HepG2 (cell line): ENCODE results near the gene SMIM13. TPM values are rescaled to one million over a fixed set of nuclear protein-coding genes. Genes with fewer than 3 reads are reported as not detected.

Experiments used
- ATRX ChIP-seq: sonication (generic); formaldehyde crosslinking; IDR thresholded peaks from 2 replicates; pipeline ENCODE4 v1.4.0; 2020; ENCODE audit warnings: missing genetic modification reagents, borderline replicate concordance
- POLR2G ChIP-seq: fragments of 200-400 bp; formaldehyde crosslinking; IDR thresholded peaks from 2 replicates; pipeline ENCODE4 v1.6.1; 2018; ENCODE audit warnings: mild to moderate bottlenecking, low read depth, low read length, moderate library complexity
- RFX3 ChIP-seq: IDR thresholded peaks from 2 replicates; pipeline ENCODE4 v1.6.1; 2016; ENCODE audit warnings: missing biosample characterization, missing genetic modification reagents
- RXRB ChIP-seq: IDR thresholded peaks from 2 replicates; pipeline ENCODE4 v1.6.1; 2016; ENCODE audit warnings: borderline replicate concordance, missing genetic modification reagents, missing compliant biosample characterization
- ZNF552 ChIP-seq: sonication (generic); formaldehyde crosslinking; IDR thresholded peaks from 2 replicates; pipeline ENCODE4 v1.9.0; 2022; ENCODE audit warnings: missing genetic modification reagents, mild to moderate bottlenecking, borderline replicate concordance
- ZNF598 ChIP-seq: sonication (generic); formaldehyde crosslinking; IDR thresholded peaks from 2 replicates; pipeline ENCODE4 v1.5.1; 2020; ENCODE audit warnings: mild to moderate bottlenecking, missing genetic modification reagents, borderline replicate concordance
- polyA plus RNA-seq, 8 experiments: library from polyadenylated mRNA; depleted of rRNA in 3 of 8; stranded (reverse) in 7 of 8; unstranded in 1 of 8; fragments of >200 nt; fragmentation: Illumina TruSeq in 4 of 8; extraction: Trizol in 4 of 8; gene quantifications; 2 replicates each; pipeline versions ENCODE4 v1.2.1 to v1.2.3, GENCODE V29; 2011 to 2016; ENCODE audit warnings: low read depth in 4 of 8, missing spikeins in 1 of 8, mixed read lengths in 1 of 8; ENCODE audit not compliant: insufficient read depth in 1 of 8
- total RNA-seq, 5 experiments: library from RNA; depleted of rRNA; stranded (reverse); fragments of >200 nt; fragmentation: Illumina TruSeq; extraction: Trizol; gene quantifications; 2 replicates each; pipeline ENCODE4 v1.2.3, GENCODE V29; 2016; ENCODE audit warnings: low read depth in 1 of 5
- TF ChIP-seq, protein P1 (sequence below): sonication (generic); formaldehyde crosslinking; conservative IDR thresholded peaks from 2 replicates; pipeline ENCODE4 v1.4.0; 2020; ENCODE audit warnings: missing genetic modification reagents
- TF ChIP-seq, protein P2 (sequence below): sonication (generic); formaldehyde crosslinking; IDR thresholded peaks from 2 replicates; pipeline ENCODE4 v1.5.1; 2020; ENCODE audit warnings: missing genetic modification reagents, mild to moderate bottlenecking, borderline replicate concordance
- TF ChIP-seq, protein P3 (sequence below): sonication (generic); formaldehyde crosslinking; IDR thresholded peaks from 2 replicates; pipeline ENCODE4 v1.4.0; 2020; ENCODE audit warnings: mild to moderate bottlenecking, missing genetic modification reagents
- TF ChIP-seq, protein P4 (sequence below): sonication (generic); formaldehyde crosslinking; IDR thresholded peaks from 2 replicates; pipeline ENCODE4 v1.4.0; 2020; ENCODE audit warnings: missing genetic modification reagents, borderline replicate concordance
- TF ChIP-seq, protein P5 (sequence below): sonication (generic); formaldehyde crosslinking; IDR thresholded peaks from 2 replicates; pipeline ENCODE4 v1.5.0; 2020; ENCODE audit warnings: mild to moderate bottlenecking, missing genetic modification reagents, borderline replicate concordance
- TF ChIP-seq, protein P6 (sequence below), 2 experiments: sonication (generic) in 1 of 2; formaldehyde crosslinking in 1 of 2; IDR thresholded peaks; 2 replicates each; pipeline versions ENCODE4 v1.4.0 to v1.6.1; 2016 to 2020; ENCODE audit warnings: borderline replicate concordance in 1 of 2, low read depth in 1 of 2, mild to moderate bottlenecking in 1 of 2, missing genetic modification reagents in 1 of 2

SMIM13 gene
- total and polyA plus RNA-seq, 2 of the 13 experiments (the other 11 are each of a cell fraction or from before 2014, with no cell fraction given): 2.7 to 10.2 TPM

DNA sequence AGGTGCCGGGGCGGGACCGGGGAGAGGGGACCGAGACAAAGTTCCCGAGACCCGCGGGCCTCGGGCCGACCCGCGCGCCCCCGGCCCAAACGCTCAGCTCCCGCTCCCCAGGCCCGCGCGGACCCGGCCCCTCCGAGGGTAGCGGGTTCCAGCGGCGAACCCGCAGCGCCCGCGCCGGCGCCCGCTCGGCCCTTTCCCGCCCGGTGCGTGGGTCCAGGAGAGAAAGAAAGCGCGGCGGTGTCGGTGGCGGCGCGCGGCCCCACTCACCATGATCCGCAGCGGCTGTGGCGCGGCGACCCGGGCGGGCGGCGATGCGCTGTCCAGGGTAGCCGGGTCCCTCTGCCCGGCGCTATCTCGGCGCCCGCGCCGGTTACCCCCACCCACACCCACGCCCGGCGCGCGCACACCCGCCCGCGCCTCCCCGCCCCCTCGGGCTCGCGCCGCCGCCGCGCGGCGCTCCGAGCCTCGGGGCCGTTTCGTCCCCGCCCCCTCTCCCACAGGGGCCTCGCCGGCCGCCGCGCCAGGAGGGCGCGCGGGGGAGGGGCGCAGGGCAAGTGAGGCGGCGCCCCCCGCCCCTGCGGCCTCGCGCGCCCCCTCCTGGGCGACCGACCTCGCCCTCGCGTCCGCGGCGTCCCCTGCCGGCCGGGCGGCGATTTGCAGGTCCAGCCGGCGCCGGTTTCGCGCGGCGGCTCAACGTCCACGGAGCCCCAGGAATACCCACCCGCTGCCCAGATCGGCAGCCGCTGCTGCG, 49.5 kb upstream of the SMIM13 start, which contains the start of gene ELOVL2 (continued):
- TF ChIP-seq, protein P1, sequence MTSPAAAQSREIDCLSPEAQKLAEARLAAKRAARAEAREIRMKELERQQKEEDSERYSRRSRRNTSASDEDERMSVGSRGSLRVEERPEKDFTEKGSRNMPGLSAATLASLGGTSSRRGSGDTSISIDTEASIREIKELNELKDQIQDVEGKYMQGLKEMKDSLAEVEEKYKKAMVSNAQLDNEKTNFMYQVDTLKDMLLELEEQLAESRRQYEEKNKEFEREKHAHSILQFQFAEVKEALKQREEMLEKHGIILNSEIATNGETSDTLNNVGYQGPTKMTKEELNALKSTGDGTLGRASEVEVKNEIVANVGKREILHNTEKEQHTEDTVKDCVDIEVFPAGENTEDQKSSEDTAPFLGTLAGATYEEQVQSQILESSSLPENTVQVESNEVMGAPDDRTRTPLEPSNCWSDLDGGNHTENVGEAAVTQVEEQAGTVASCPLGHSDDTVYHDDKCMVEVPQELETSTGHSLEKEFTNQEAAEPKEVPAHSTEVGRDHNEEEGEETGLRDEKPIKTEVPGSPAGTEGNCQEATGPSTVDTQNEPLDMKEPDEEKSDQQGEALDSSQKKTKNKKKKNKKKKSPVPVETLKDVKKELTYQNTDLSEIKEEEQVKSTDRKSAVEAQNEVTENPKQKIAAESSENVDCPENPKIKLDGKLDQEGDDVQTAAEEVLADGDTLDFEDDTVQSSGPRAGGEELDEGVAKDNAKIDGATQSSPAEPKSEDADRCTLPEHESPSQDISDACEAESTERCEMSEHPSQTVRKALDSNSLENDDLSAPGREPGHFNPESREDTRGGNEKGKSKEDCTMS (CRISPR knock-in tag): no peak
- TF ChIP-seq, protein P2, sequence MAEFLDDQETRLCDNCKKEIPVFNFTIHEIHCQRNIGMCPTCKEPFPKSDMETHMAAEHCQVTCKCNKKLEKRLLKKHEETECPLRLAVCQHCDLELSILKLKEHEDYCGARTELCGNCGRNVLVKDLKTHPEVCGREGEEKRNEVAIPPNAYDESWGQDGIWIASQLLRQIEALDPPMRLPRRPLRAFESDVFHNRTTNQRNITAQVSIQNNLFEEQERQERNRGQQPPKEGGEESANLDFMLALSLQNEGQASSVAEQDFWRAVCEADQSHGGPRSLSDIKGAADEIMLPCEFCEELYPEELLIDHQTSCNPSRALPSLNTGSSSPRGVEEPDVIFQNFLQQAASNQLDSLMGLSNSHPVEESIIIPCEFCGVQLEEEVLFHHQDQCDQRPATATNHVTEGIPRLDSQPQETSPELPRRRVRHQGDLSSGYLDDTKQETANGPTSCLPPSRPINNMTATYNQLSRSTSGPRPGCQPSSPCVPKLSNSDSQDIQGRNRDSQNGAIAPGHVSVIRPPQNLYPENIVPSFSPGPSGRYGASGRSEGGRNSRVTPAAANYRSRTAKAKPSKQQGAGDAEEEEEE (CRISPR knock-in tag): no peak
- TF ChIP-seq ZNF552 (CRISPR knock-in tag) (no peak), ZNF598 (0 out of 2 replicates have a peak, but pooled peaks have one; percentile 48), POLR2G (no peak; the same call in 1 of the 2 replicates), RXRB (CRISPR knock-in tag) (no peak), RFX3 (no peak), ATRX (CRISPR knock-in tag) (no peak)
- TF ChIP-seq, protein P3, sequence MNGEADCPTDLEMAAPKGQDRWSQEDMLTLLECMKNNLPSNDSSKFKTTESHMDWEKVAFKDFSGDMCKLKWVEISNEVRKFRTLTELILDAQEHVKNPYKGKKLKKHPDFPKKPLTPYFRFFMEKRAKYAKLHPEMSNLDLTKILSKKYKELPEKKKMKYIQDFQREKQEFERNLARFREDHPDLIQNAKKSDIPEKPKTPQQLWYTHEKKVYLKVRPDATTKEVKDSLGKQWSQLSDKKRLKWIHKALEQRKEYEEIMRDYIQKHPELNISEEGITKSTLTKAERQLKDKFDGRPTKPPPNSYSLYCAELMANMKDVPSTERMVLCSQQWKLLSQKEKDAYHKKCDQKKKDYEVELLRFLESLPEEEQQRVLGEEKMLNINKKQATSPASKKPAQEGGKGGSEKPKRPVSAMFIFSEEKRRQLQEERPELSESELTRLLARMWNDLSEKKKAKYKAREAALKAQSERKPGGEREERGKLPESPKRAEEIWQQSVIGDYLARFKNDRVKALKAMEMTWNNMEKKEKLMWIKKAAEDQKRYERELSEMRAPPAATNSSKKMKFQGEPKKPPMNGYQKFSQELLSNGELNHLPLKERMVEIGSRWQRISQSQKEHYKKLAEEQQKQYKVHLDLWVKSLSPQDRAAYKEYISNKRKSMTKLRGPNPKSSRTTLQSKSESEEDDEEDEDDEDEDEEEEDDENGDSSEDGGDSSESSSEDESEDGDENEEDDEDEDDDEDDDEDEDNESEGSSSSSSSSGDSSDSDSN (CRISPR knock-in tag): peak; percentile 30; the same call in 1 of the 2 replicates
- TF ChIP-seq, protein P4, sequence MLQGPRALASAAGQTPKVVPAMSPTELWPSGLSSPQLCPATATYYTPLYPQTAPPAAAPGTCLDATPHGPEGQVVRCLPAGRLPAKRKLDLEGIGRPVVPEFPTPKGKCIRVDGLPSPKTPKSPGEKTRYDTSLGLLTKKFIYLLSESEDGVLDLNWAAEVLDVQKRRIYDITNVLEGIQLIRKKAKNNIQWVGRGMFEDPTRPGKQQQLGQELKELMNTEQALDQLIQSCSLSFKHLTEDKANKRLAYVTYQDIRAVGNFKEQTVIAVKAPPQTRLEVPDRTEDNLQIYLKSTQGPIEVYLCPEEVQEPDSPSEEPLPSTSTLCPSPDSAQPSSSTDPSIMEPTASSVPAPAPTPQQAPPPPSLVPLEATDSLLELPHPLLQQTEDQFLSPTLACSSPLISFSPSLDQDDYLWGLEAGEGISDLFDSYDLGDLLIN: no peak
- TF ChIP-seq, protein P5, sequence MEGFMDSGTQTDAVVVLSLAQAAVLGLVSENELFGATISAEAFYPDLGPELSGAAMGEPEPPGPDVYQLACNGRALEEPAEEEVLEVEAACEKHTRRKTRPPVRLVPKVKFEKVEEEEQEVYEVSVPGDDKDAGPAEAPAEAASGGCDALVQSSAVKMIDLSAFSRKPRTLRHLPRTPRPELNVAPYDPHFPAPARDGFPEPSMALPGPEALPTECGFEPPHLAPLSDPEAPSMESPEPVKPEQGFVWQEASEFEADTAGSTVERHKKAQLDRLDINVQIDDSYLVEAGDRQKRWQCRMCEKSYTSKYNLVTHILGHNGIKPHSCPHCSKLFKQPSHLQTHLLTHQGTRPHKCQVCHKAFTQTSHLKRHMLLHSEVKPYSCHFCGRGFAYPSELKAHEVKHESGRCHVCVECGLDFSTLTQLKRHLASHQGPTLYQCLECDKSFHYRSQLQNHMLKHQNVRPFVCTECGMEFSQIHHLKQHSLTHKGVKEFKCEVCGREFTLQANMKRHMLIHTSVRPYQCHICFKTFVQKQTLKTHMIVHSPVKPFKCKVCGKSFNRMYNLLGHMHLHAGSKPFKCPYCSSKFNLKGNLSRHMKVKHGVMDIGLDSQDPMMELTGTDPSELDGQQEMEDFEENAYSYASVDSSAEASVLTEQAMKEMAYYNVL (CRISPR knock-in tag): no peak
- TF ChIP-seq, protein P6, sequence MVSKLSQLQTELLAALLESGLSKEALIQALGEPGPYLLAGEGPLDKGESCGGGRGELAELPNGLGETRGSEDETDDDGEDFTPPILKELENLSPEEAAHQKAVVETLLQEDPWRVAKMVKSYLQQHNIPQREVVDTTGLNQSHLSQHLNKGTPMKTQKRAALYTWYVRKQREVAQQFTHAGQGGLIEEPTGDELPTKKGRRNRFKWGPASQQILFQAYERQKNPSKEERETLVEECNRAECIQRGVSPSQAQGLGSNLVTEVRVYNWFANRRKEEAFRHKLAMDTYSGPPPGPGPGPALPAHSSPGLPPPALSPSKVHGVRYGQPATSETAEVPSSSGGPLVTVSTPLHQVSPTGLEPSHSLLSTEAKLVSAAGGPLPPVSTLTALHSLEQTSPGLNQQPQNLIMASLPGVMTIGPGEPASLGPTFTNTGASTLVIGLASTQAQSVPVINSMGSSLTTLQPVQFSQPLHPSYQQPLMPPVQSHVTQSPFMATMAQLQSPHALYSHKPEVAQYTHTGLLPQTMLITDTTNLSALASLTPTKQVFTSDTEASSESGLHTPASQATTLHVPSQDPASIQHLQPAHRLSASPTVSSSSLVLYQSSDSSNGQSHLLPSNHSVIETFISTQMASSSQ (IDR thresholded peaks at IDR 0.05; ENCODE audit: low read depth): no peak
- TF ChIP-seq, protein P6 (CRISPR knock-in tag; IDR thresholded peaks at IDR 0.05; ENCODE audit: borderline replicate concordance): peak; percentile 17; the same call in 1 of the 2 replicates
